Natural killer cell treated with Interleukin-12 subunit alpha and Interleukin-12 subunit beta and Interleukin-15 and Interleukin-18, amount 100 ng/mL, for 72 hours (primary cell): ENCODE results near the gene TYRP1. TPM values are rescaled to one million over a fixed set of nuclear protein-coding genes. Genes with fewer than 3 reads are reported as not detected.

Experiments used
- total RNA-seq, 2 donors: library from RNA; stranded (reverse); gene quantifications; one replicate each; pipeline ENCODE4 v1.2.3, GENCODE V29; 2022

The TYRP1 gene
- total RNA-seq, 2 donors from 2014 or later = not detected

Other genes starting within 250 kb of the TYRP1 start
- not detected for gene LURAP1L, start 81.6 kb downstream of the TYRP1 start, total RNA-seq